Colonic mucosa (tissue), 2 donors: Measurements from ENCODE around the gene NUP62. TPM values are rescaled to one million over a fixed set of nuclear protein-coding genes. Genes with fewer than 3 reads are reported as not detected.

Experiments
- microRNA-seq: library from miRNA; unstranded; fragments of <30 nt; microRNA quantifications from one replicate; pipeline ENCODE4, GENCODE V29; 2019
- total RNA-seq, 2 donors: library from RNA; stranded (reverse); fragmentation: NEBNext Ultra II Directional in 1 of 2; extraction: Animal tissue kit (Norgen Biotek cat#: 25700) in 1 of 2; gene quantifications; one replicate each; pipeline ENCODE4 v1.2.1, GENCODE V29; 2021
- donor health status: DM: no; HTN: no; CAD: no.
- donor health status: DM: no; HTN: no; CAD: no.

Gene NUP62
- total RNA-seq, 2 donors from 2014 or later, result 34.8 to 59.8 TPM

Small RNAs within 50 kb of the gene (microRNA-seq; reads per million reads assigned to microRNA genes)
- gene MIR4750, result not detected

Other genes starting within 250 kb of the NUP62 start
- gene ADM5, start 239.9 kb downstream of the NUP62 start, total RNA-seq, result 1 to 10 TPM in 1 of 2 donors, under 1 TPM in 1; 0.24 to 2.0 TPM
- 1 to 10 TPM; 1.2 to 2.0 TPM for gene CPT1C, start 238.4 kb downstream of the NUP62 start, total RNA-seq
- gene TSKS, start 166.2 kb downstream of the NUP62 start, total RNA-seq, result not detected
- 10 to 100 TPM; 80.0 to 92.1 TPM for gene AP2A1, start 162.5 kb downstream of the NUP62 start, total RNA-seq
- 10 to 100 TPM in 1 of 2 donors, 1 to 10 TPM in 1; 7.4 to 14.9 TPM for gene FUZ, start 116.2 kb downstream of the NUP62 start, total RNA-seq
- 10 to 100 TPM; 46.1 to 77.2 TPM for gene MED25, start 111.2 kb downstream of the NUP62 start, total RNA-seq
- 100 to 1,000 TPM; 109 to 128 TPM for gene PTOV1, start 78.3 kb downstream of the NUP62 start, total RNA-seq
- gene PNKP, start 61.9 kb downstream of the NUP62 start, total RNA-seq, result 100 to 1,000 TPM in 1 of 2 donors, 10 to 100 TPM in 1; 53.7 to 137 TPM
- gene AKT1S1, start 52.1 kb downstream of the NUP62 start, total RNA-seq, result 10 to 100 TPM; 32.7 to 74.9 TPM
- 10 to 100 TPM; 29.4 to 33.7 TPM for gene TBC1D17, start 51.8 kb downstream of the NUP62 start, total RNA-seq
- gene IL4I1, start 32.6 kb downstream of the NUP62 start, total RNA-seq, result 1 to 10 TPM; 1.0 to 2.4 TPM
- gene ATF5, start 299 bp downstream of the NUP62 start, total RNA-seq, result 10 to 100 TPM; 16.7 to 24.7 TPM
- under 1 TPM; 0.32 to 0.45 TPM for gene SIGLEC11, start 31.7 kb upstream of the NUP62 start, total RNA-seq
- gene VRK3, start 95.9 kb upstream of the NUP62 start, total RNA-seq, result 10 to 100 TPM; 50.0 to 77.7 TPM
- 1 to 10 TPM; 5.9 to 7.6 TPM for gene ZNF473, start 96.5 kb upstream of the NUP62 start, total RNA-seq
- under 1 TPM in 1 of 2 donors, not detected in 1; 0.49 TPM for gene IZUMO2, start 233.8 kb upstream of the NUP62 start, total RNA-seq